ENCODE data around the gene KCNJ9.

The KCNJ9 gene

DNA sequence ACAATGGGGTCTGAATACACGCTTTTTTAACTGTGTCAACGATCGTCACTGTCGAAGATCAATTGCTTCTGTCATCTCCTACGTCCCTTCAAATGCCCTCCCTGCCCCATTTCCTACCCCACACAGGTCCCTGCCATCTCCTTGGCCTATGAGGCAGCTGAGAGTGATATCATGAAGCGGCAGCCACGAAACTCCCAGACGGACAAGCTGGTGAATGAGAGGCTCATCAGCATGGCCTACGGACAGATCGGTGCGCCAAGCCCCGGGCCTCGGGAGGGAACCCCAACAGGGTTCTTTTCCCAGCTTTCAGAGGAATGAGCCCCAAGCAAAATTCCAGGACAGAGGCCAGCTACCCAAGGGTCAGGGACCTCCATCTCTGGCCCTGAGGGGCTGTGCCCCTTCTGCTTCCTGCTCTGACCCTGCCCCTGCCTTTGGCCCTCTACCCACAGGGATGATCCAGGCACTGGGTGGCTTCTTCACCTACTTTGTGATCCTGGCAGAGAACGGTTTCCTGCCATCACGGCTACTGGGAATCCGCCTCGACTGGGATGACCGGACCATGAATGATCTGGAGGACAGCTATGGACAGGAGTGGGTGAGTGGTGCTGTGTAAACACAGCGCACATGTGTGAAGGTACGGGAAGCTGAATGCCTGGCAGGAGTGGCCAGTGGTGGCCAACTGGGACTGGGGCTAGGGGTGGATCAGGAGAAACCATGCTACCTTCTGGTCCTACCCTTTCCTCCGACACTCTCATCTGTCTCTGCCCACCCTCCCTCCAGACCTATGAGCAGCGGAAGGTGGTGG is 55.0 kb downstream of the KCNJ9 start:
- peaks cover 42% of the 10 kb centered on the region for H3K36me3 Mint-ChIP-seq (ENCODE audit: low read depth)
- H3K4me1 Mint-ChIP-seq: peaks cover 15% of the 10 kb centered on the region
- H3K27ac Mint-ChIP-seq: no peak overlapping the region
- TF ChIP-seq, protein P1, sequence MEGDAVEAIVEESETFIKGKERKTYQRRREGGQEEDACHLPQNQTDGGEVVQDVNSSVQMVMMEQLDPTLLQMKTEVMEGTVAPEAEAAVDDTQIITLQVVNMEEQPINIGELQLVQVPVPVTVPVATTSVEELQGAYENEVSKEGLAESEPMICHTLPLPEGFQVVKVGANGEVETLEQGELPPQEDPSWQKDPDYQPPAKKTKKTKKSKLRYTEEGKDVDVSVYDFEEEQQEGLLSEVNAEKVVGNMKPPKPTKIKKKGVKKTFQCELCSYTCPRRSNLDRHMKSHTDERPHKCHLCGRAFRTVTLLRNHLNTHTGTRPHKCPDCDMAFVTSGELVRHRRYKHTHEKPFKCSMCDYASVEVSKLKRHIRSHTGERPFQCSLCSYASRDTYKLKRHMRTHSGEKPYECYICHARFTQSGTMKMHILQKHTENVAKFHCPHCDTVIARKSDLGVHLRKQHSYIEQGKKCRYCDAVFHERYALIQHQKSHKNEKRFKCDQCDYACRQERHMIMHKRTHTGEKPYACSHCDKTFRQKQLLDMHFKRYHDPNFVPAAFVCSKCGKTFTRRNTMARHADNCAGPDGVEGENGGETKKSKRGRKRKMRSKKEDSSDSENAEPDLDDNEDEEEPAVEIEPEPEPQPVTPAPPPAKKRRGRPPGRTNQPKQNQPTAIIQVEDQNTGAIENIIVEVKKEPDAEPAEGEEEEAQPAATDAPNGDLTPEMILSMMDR (IDR thresholded peaks at IDR 0.05): no peak
- H3K4me3 Mint-ChIP-seq: no peak overlapping the region
- H3K9me3 Mint-ChIP-seq: no peaks in the 10 kb centered on the region
- DNase-seq: no peak
- H3K27me3 Mint-ChIP-seq (ENCODE audit: low read depth, poor library complexity): peaks cover 10% of the 10 kb centered on the region

DNA sequence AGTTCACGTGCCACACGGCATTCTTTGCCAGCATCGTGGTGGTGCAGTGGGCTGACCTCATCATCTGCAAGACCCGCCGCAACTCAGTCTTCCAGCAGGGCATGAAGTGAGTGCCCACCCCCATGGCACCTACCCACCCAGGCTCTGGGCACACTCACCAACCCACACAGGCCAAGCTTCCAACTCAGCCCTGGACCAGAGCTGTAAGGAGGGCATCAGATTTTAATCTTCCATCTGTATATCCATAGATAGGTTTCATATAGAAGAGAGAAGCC is 55.5 kb downstream of the KCNJ9 start:
- no peak overlapping the region for H3K4me3 Mint-ChIP-seq
- H3K9me3 Mint-ChIP-seq: no peaks in the 10 kb centered on the region
- peaks cover 10% of the 10 kb centered on the region for H3K27me3 Mint-ChIP-seq (ENCODE audit: low read depth, poor library complexity)
- DNase-seq: no peak
- H3K36me3 Mint-ChIP-seq (ENCODE audit: low read depth): peaks cover 45% of the 10 kb centered on the region
- peaks cover 15% of the 10 kb centered on the region for H3K4me1 Mint-ChIP-seq
- TF ChIP-seq, protein P1 (IDR thresholded peaks at IDR 0.05): no peak
- H3K27ac Mint-ChIP-seq: no peak overlapping the region

DNA sequence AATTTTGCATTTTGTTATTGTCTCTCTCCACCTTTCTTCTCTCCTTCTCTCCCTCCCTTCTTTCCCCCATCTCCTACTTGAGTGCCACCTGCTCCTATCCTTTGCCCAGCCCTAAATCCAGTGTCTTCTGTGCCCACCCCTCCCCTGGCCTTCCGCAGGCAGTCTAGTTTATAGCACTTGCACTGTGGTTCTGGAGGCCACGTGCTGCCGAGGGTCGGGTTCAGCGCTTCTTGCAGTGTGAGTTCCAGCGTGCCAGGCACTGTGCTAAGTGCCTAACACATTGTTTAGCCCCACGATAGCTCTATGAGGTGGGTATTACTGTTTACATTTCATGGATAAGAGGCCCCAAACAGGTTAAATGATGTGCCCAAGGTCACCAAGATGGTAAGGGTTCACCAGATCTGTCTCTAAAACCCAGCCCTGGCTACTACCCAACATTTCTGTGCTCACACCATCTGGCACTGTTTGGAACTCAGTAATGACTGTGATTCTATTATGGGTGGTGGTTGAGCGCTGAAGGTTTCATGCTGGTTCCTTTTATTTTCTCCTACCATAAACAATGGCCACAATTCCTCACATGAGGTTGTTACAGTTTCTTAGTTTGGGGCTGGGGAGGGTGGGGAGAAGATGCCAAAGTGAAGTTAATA is 56.0 kb downstream of the KCNJ9 start:
- Mint-ChIP-seq H3K27ac (no peak overlapping the region), H3K4me3 (no peak overlapping the region), H3K36me3 (ENCODE audit: low read depth) (peaks cover 50% of the 10 kb centered on the region), H3K27me3 (ENCODE audit: low read depth, poor library complexity) (peaks cover 10% of the 10 kb centered on the region), H3K9me3 (no peaks in the 10 kb centered on the region), H3K4me1 (peaks cover 15% of the 10 kb centered on the region)
- TF ChIP-seq, protein P1 (IDR thresholded peaks at IDR 0.05): no peak
- DNase-seq: no peak

DNA sequence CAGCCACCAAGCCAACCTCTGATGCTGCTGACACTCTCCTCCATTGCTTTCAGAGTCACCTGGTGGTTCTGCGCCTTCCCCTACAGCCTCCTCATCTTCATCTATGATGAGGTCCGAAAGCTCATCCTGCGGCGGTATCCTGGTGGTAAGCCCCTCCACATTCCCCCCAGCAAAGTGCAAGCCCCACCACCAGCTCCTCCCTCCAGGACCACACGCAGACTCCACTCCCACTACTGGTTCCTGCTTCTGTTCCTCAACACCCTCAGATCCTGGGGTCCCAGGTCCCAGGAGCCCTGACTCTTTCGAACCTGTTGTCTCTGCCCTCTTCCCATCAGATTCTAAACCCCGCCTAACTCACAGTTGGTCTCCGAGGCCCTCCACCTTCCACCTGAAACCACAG is 58.5 kb downstream of the KCNJ9 start:
- H3K9me3 Mint-ChIP-seq: no peaks in the 10 kb centered on the region
- H3K4me3 Mint-ChIP-seq: no peak overlapping the region
- H3K27ac Mint-ChIP-seq: no peak overlapping the region
- H3K36me3 Mint-ChIP-seq (ENCODE audit: low read depth): peaks cover 47% of the 10 kb centered on the region
- DNase-seq: no peak
- peaks cover 17% of the 10 kb centered on the region for H3K4me1 Mint-ChIP-seq
- TF ChIP-seq, protein P1 (IDR thresholded peaks at IDR 0.05): no peak
- peaks cover 11% of the 10 kb centered on the region for H3K27me3 Mint-ChIP-seq (ENCODE audit: low read depth, poor library complexity)
